Liver (tissue), 3 donors: ENCODE data around the gene RGMA.
A peak's percentile ranks its signal among the peaks of the same experiment; 100 is the strongest.

Experiments
- EGR1 ChIP-seq, 2 donors: IDR thresholded peaks; 2 replicates each; pipeline ENCODE4 v1.6.1; 2016 to 2018; ENCODE audit warnings: antibody characterized with exemption in 2 of 2, low read depth in 2 of 2
- GABPA ChIP-seq, 2 donors: IDR thresholded peaks in 1 of 2; conservative IDR thresholded peaks in 1 of 2; 2 replicates each; pipeline ENCODE4 v1.6.1; 2016; ENCODE audit warnings: antibody characterized with exemption in 2 of 2, mild to moderate bottlenecking in 1 of 2, moderate library complexity in 1 of 2
- JUND ChIP-seq, 2 donors: IDR thresholded peaks; 2 replicates each; pipeline ENCODE4 v1.6.1; 2016; ENCODE audit warnings: antibody characterized with exemption in 2 of 2
- RAD21 ChIP-seq, 2 donors: IDR thresholded peaks; 2 replicates each; pipeline ENCODE4 v1.6.1; 2016; ENCODE audit warnings: antibody characterized with exemption in 2 of 2, mild to moderate bottlenecking in 2 of 2
- YY1 ChIP-seq: IDR thresholded peaks from 2 replicates; pipeline ENCODE4 v1.6.1; 2016; ENCODE audit warnings: antibody characterized with exemption, mild to moderate bottlenecking
- TF ChIP-seq, protein P1 (sequence below): fragments of 150-350 bp; IDR thresholded peaks from 2 replicates; pipeline ENCODE4 v1.5.1; 2017; ENCODE audit warnings: improper control_type of control experiment, low read depth, low read length; ENCODE audit not compliant: missing input control
- TF ChIP-seq, protein P2 (sequence below): IDR thresholded peaks from 2 replicates; pipeline ENCODE4 v1.6.1; 2016; ENCODE audit warnings: antibody characterized with exemption, mild to moderate bottlenecking
- donor health status: healthy.
- donor health status: healthy.

DNA sequence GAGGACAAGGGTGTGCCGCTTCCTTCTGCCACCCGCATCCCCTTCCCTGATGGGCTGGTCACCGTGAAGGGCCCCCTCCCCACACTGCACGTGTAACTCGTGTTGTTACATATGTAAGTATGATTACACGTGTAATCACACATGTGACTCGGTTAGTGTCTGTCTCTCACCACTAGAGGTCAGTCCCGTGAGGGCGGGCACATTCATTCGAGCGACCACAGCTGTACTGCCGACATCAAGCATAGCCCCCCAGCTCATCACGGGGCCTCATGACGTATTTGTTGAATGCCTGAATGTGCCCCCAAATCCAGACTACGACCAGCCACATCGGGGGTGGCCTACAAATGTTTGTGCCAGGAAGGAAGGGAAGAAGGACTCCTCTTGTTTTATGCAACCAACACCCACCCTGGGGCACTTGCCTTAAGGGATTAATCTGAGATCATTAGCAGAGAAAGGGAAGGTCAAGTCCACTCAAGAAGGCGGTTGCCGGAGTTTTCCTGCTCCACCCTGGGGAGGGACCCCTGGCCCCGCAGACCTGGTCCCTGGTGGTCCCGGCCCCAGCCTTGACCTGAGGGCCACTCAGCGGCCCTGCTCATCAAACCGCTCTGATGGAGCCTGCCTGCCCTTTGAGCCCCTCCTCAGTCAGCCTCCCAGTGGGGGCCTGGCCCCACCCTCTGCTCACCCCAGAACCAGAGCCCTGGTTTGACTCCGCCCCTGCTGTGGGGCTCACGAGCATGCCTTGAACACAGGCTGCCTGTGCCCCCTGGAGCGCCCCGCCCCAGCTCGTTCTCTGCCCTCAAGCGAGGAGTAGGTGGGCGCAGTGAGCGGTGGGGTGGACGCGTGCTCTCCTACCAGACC lies 52.8 kb downstream of the RGMA start:
- TF ChIP-seq GABPA (IDR thresholded peaks at IDR 0.05 in 1 of 2, conservative IDR thresholded peaks at IDR 0.05 in 1 of 2) (no peak), RAD21 (IDR thresholded peaks at IDR 0.05) (peak; percentile 48 to 72), YY1 (no peak), EGR1 (IDR thresholded peaks at IDR 0.05; ENCODE audit: low read depth in 2 of 2) (no peak), JUND (IDR thresholded peaks at IDR 0.05) (no peak)
- TF ChIP-seq, protein P1, sequence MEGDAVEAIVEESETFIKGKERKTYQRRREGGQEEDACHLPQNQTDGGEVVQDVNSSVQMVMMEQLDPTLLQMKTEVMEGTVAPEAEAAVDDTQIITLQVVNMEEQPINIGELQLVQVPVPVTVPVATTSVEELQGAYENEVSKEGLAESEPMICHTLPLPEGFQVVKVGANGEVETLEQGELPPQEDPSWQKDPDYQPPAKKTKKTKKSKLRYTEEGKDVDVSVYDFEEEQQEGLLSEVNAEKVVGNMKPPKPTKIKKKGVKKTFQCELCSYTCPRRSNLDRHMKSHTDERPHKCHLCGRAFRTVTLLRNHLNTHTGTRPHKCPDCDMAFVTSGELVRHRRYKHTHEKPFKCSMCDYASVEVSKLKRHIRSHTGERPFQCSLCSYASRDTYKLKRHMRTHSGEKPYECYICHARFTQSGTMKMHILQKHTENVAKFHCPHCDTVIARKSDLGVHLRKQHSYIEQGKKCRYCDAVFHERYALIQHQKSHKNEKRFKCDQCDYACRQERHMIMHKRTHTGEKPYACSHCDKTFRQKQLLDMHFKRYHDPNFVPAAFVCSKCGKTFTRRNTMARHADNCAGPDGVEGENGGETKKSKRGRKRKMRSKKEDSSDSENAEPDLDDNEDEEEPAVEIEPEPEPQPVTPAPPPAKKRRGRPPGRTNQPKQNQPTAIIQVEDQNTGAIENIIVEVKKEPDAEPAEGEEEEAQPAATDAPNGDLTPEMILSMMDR, result peak; percentile 53
- TF ChIP-seq, protein P2, sequence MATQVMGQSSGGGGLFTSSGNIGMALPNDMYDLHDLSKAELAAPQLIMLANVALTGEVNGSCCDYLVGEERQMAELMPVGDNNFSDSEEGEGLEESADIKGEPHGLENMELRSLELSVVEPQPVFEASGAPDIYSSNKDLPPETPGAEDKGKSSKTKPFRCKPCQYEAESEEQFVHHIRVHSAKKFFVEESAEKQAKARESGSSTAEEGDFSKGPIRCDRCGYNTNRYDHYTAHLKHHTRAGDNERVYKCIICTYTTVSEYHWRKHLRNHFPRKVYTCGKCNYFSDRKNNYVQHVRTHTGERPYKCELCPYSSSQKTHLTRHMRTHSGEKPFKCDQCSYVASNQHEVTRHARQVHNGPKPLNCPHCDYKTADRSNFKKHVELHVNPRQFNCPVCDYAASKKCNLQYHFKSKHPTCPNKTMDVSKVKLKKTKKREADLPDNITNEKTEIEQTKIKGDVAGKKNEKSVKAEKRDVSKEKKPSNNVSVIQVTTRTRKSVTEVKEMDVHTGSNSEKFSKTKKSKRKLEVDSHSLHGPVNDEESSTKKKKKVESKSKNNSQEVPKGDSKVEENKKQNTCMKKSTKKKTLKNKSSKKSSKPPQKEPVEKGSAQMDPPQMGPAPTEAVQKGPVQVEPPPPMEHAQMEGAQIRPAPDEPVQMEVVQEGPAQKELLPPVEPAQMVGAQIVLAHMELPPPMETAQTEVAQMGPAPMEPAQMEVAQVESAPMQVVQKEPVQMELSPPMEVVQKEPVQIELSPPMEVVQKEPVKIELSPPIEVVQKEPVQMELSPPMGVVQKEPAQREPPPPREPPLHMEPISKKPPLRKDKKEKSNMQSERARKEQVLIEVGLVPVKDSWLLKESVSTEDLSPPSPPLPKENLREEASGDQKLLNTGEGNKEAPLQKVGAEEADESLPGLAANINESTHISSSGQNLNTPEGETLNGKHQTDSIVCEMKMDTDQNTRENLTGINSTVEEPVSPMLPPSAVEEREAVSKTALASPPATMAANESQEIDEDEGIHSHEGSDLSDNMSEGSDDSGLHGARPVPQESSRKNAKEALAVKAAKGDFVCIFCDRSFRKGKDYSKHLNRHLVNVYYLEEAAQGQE, result no peak
